MCF 10A (cell line): Measurements from ENCODE around the gene STEAP3. TPM values are rescaled to one million over a fixed set of nuclear protein-coding genes. Genes with fewer than 3 reads are reported as not detected.

Source experiments
- BruUV-seq: library from RNA; stranded (reverse); fragments of 400-500 nt; replicated peaks from 2 replicates; lab custom pipeline; 2021; lab: Mats Ljungman, UMichigan
- CTCF ChIA-PET: fragments of 300-600 bp; sonication (Branson Sonifier 250); formaldehyde crosslinking; extraction: SDS; loops from one replicate; lab custom pipeline; 2021; ENCODE audit warnings: antibody characterized with exemption, inconsistent platforms; lab: Yijun Ruan, JAX
- POLR2A ChIA-PET: fragments of 300-600, 350-650 bp; sonication (Branson Sonifier 250); formaldehyde crosslinking; extraction: SDS; loops from one replicate; lab custom pipeline; 2020; ENCODE audit warnings: antibody characterized with exemption, inconsistent platforms; lab: Yijun Ruan, JAX
- DNase-seq: peaks from one replicate; pipeline ENCODE4 v3.0.0-alpha.2; 2018; ENCODE audit not compliant: unreplicated experiment
- H3K27ac Mint-ChIP-seq: one replicate; pipeline ENCODE4 v1.8.0; 2022; ENCODE audit warnings: mild to moderate bottlenecking, low read depth, mixed read lengths; ENCODE audit not compliant: unreplicated experiment
- H3K27me3 Mint-ChIP-seq: one replicate; pipeline ENCODE4 v1.8.0; 2022; ENCODE audit warnings: mixed read lengths; ENCODE audit not compliant: insufficient read depth, unreplicated experiment
- H3K36me3 Mint-ChIP-seq: one replicate; pipeline ENCODE4 v1.8.0; 2022; ENCODE audit warnings: mild to moderate bottlenecking, moderate library complexity, mixed read lengths; ENCODE audit not compliant: insufficient read depth, unreplicated experiment
- H3K4me1 Mint-ChIP-seq: one replicate; pipeline ENCODE4 v1.8.0; 2022; ENCODE audit warnings: mixed read lengths; ENCODE audit not compliant: insufficient read depth, unreplicated experiment
- H3K4me3 Mint-ChIP-seq: one replicate; pipeline ENCODE4 v1.8.0; 2022; ENCODE audit warnings: mild to moderate bottlenecking, moderate library complexity, mixed read lengths; ENCODE audit not compliant: unreplicated experiment
- H3K9me3 Mint-ChIP-seq: one replicate; pipeline ENCODE4 v1.8.0; 2022; ENCODE audit warnings: mixed read lengths; ENCODE audit not compliant: unreplicated experiment
- CTCF ChIP-seq: fragments of 200-600 bp; IDR thresholded peaks from one replicate; pipeline ENCODE4 v1.8.0; 2022; ENCODE audit warnings: antibody characterized with exemption, mild to moderate bottlenecking; ENCODE audit not compliant: unreplicated experiment
- intact Hi-C: fragments of 100-400 bp; cut with micrococcal nuclease; formaldehyde crosslinking; loops from 2 replicates; pipeline ENCODE4 v1.14.1; 2022
- total RNA-seq: library from RNA; stranded (reverse); gene quantifications from 2 replicates; pipeline ENCODE4 v1.2.3, GENCODE V29; 2022

Gene STEAP3
- total RNA-seq, 1 experiment from 2014 or later: 25.0 TPM

- no TSS peak for BruUV-seq
- Mint-ChIP-seq H3K27ac (no peak overlapping the region), H3K4me1 (peaks cover 18% of the 10 kb centered on the region), H3K4me3 (no peak overlapping the region), H3K36me3 (no peaks in the 10 kb centered on the region), H3K9me3 (no peaks in the 10 kb centered on the region), H3K27me3 (no peaks in the 10 kb centered on the region)
- no peak for DNase-seq
- POLR2A ChIA-PET: interaction anchor here (0.9 kb wide), 1 partner anchor 9 kb away, joined by 3 read pairs; no protein-coding TSS in a partner anchor
- CTCF ChIA-PET: interaction anchor here (0.6 to 7.3 kb wide), 17 partner anchors 9 to 1114 kb away, joined by 3 to 81 read pairs (median 3); no protein-coding TSS in a partner anchor
- no peak for TF ChIP-seq CTCF
- intact Hi-C loops: no loop called here
These were observed 48.1 kb upstream of the STEAP3 start for GRCh38 chr2:119175517-119175916.

- intact Hi-C loops: no loop called here
- Mint-ChIP-seq H3K9me3 (no peaks in the 10 kb centered on the region), H3K27me3 (no peaks in the 10 kb centered on the region), H3K4me1 (peaks cover 18% of the 10 kb centered on the region), H3K4me3 (no peak overlapping the region), H3K36me3 (no peaks in the 10 kb centered on the region), H3K27ac (no peak overlapping the region)
- TF ChIP-seq CTCF: no peak
- DNase-seq: no peak
- BruUV-seq: no TSS peak
- ChIA-PET CTCF (interaction anchor here (7.3 kb wide), 1 partner anchor 294 kb away, joined by 81 read pairs; no protein-coding TSS in a partner anchor), POLR2A (interaction anchor here (0.9 kb wide), 1 partner anchor 10 kb away, joined by 3 read pairs; no protein-coding TSS in a partner anchor)
These were observed 46.3 kb upstream of the STEAP3 start for GRCh38 chr2:119177171-119177837.

- H3K4me3 Mint-ChIP-seq: no peak overlapping the region
- no peak for DNase-seq
- POLR2A ChIA-PET: interaction anchor here (0.9 kb wide), 1 partner anchor 9 kb away, joined by 3 read pairs; no protein-coding TSS in a partner anchor
- no peaks in the 10 kb centered on the region for H3K27me3 Mint-ChIP-seq
- no TSS peak for BruUV-seq
- H3K4me1 Mint-ChIP-seq: peaks cover 18% of the 10 kb centered on the region
- H3K27ac Mint-ChIP-seq: no peak overlapping the region
- CTCF ChIA-PET: interaction anchor here (7.3 kb wide), 1 partner anchor 295 kb away, joined by 81 read pairs; no protein-coding TSS in a partner anchor
- TF ChIP-seq CTCF: no peak
- no peaks in the 10 kb centered on the region for H3K9me3 Mint-ChIP-seq
- intact Hi-C loops: no loop called here
- H3K36me3 Mint-ChIP-seq: no peaks in the 10 kb centered on the region
These were observed 45.8 kb upstream of the STEAP3 start for GRCh38 chr2:119177838-119178190.

GRCh38 chr2:119178776-119179175 is 44.9 kb upstream of the STEAP3 start:
- Mint-ChIP-seq H3K27me3 (no peaks in the 10 kb centered on the region), H3K36me3 (no peaks in the 10 kb centered on the region), H3K4me1 (peaks cover 18% of the 10 kb centered on the region), H3K4me3 (no peak overlapping the region), H3K27ac (peak overlapping the region; percentile 84), H3K9me3 (no peaks in the 10 kb centered on the region)
- ChIA-PET CTCF (interaction anchor here (0.6 to 1.4 kb wide), 3 partner anchors 37 to 745 kb away, joined by 3 to 15 read pairs (median 4); no protein-coding TSS in a partner anchor), POLR2A (interaction anchor here (1.2 kb wide), 1 partner anchor 74 kb away, joined by 5 read pairs; no protein-coding TSS in a partner anchor)
- DNase-seq: no peak
- BruUV-seq: no TSS peak
- intact Hi-C loops: no loop called here
- TF ChIP-seq CTCF: no peak
